HepG2 (cell line): Measurements from ENCODE around the gene TPM2. TPM values are rescaled to one million over a fixed set of nuclear protein-coding genes. Genes with fewer than 3 reads are reported as not detected.

Source experiments
- ATAC-seq: fragments of 200-7000 bp; cut with Tn5 transposase; 3 replicates; pipeline ENCODE4 v1.9.1; 2020; ENCODE audit warnings: mild to moderate bottlenecking, moderate library complexity
- BruUV-seq: library from RNA; stranded (reverse); fragments of 400-500 nt; replicated peaks from 2 replicates; lab custom pipeline; 2021; lab: Mats Ljungman, UMichigan
- CTCF ChIA-PET: fragments of 300-600 bp; formaldehyde crosslinking; extraction: SDS; loops from one replicate; lab custom pipeline; 2021; ENCODE audit warnings: low total read pairs, inconsistent platforms, low intra/inter-chr PET ratio; lab: Yijun Ruan, JAX
- POLR2A ChIA-PET: fragments of 350-600 bp; sonication (Branson Sonifier 250); formaldehyde crosslinking; loops from one replicate; lab custom pipeline; 2020; ENCODE audit warnings: antibody characterized with exemption, inconsistent platforms; lab: Yijun Ruan, JAX
- DNase-seq: peaks from one replicate; pipeline ENCODE4 v3.0.0-alpha.2; 2015; ENCODE audit warnings: low spot score
- FAIRE-seq: peaks from 3 replicates; lab custom pipeline; 2011; peaks lifted over from hg19 to GRCh38; lab: Jason Lieb, UNC
- H2AFZ ChIP-seq: one replicate; pipeline ENCODE4 v1.6.1; 2011; ENCODE audit warnings: low read length, inconsistent platforms
- H3K27ac ChIP-seq: fragments of 300-600 bp; 3 replicates; pipeline ENCODE4 v1.8.0; 2011; ENCODE audit warnings: mixed run types, mild to moderate bottlenecking, mixed read lengths, low read length, inconsistent platforms; ENCODE audit not compliant: insufficient read depth; ENCODE audit errors: extremely low read length
- H3K27me3 ChIP-seq, 2 experiments: fragments of 200-600 bp in 1 of 2; 2 replicates in 1 of 2; 3 replicates in 1 of 2; pipeline versions ENCODE4 v1.6.0 to v1.8.0; 2011; ENCODE audit warnings: low read length in 2 of 2, mild to moderate bottlenecking in 2 of 2, moderate library complexity in 2 of 2, inconsistent platforms in 1 of 2; ENCODE audit not compliant: insufficient read depth in 2 of 2, control insufficient read depth in 1 of 2
- H3K36me3 ChIP-seq, 2 experiments: fragments of 200-600 bp in 1 of 2; replicated peaks in 1 of 2; 2 replicates in 1 of 2; 3 replicates in 1 of 2; pipeline versions ENCODE4 v1.5.1 to v1.8.0; 2011; ENCODE audit warnings: low read length in 2 of 2, inconsistent platforms in 1 of 2; ENCODE audit not compliant: insufficient read depth in 2 of 2, control insufficient read depth in 1 of 2
- H3K4me1 ChIP-seq: 2 replicates; pipeline ENCODE4 v1.5.1; 2012; ENCODE audit warnings: low read length, inconsistent platforms; ENCODE audit not compliant: insufficient read depth
- H3K4me2 ChIP-seq: 2 replicates; pipeline ENCODE4 v1.6.0; 2011; ENCODE audit warnings: low read depth, low read length, inconsistent platforms
- H3K4me3 ChIP-seq, 3 experiments: fragments of 200-600 bp in 1 of 3; sonication (generic), shearing (Covaris generic) in 1 of 3; replicated peaks in 1 of 3; 2 replicates each; pipeline ENCODE4 v1.5.1; 2011 to 2016; ENCODE audit warnings: low read length in 3 of 3, inconsistent platforms in 2 of 3, low read depth in 2 of 3, mild to moderate bottlenecking in 2 of 3, control low read depth in 1 of 3, mixed read lengths in 1 of 3; ENCODE audit not compliant: insufficient read depth in 1 of 3
- H3K79me2 ChIP-seq: one replicate; pipeline ENCODE4 v1.6.1; 2011; ENCODE audit warnings: low read length, inconsistent platforms; ENCODE audit not compliant: insufficient read depth
- H3K9ac ChIP-seq: 2 replicates; pipeline ENCODE4 v1.6.0; 2011; ENCODE audit warnings: mild to moderate bottlenecking, low read depth, low read length, inconsistent platforms; ENCODE audit not compliant: insufficient read depth
- H3K9me3 ChIP-seq: 2 replicates; pipeline ENCODE4 v1.5.1; 2012; ENCODE audit warnings: mild to moderate bottlenecking, low read length
- H4K20me1 ChIP-seq: 2 replicates; pipeline ENCODE4 v1.6.0; 2011; ENCODE audit warnings: inconsistent platforms, mild to moderate bottlenecking, low read length, moderate library complexity; ENCODE audit not compliant: insufficient read depth
- ARID4A ChIP-seq: sonication (generic); formaldehyde crosslinking; IDR thresholded peaks from 2 replicates; pipeline ENCODE4 v1.5.0; 2020; ENCODE audit warnings: mild to moderate bottlenecking, missing genetic modification reagents, borderline replicate concordance
- XRCC5 ChIP-seq: fragments of 200-400 bp; formaldehyde crosslinking; optimal IDR thresholded peaks from 2 replicates; pipeline ENCODE3; 2017; ENCODE audit warnings: mild to moderate bottlenecking, low read length
- ZNF12 ChIP-seq: sonication (generic); formaldehyde crosslinking; IDR thresholded peaks from 2 replicates; pipeline ENCODE4 v1.5.0; 2020; ENCODE audit warnings: missing genetic modification reagents
- ZNF333 ChIP-seq: sonication (generic); formaldehyde crosslinking; IDR thresholded peaks from 2 replicates; pipeline ENCODE4 v1.4.0; 2020; ENCODE audit warnings: mild to moderate bottlenecking, missing genetic modification reagents, borderline replicate concordance
- ZNF44 ChIP-seq: sonication (generic); formaldehyde crosslinking; IDR thresholded peaks from 2 replicates; pipeline ENCODE4 v1.5.1; 2020; ENCODE audit warnings: mild to moderate bottlenecking, missing genetic modification reagents
- WGBS: methylation state at CpG from one replicate; pipeline ENCODE4 v1.1.6; 2017; ENCODE audit warnings: low lambda C conversion rate; 5-methylcytosine and 5-hydroxymethylcytosine counted together
- in situ Hi-C: cut with HindIII; loops from 2 replicates; pipeline ENCODE4 v1.10.0; 2017; ENCODE audit warnings: low pct_unique_long_range_greater_than_20kb; ENCODE audit not compliant: extremely low pct_ligation_motif_present
- intact Hi-C: fragments of 100-400 bp; cut with micrococcal nuclease; formaldehyde crosslinking; loops from one replicate; pipeline ENCODE4 v1.10.0; 2022; ENCODE audit not compliant: unreplicated experiment
- polyA plus RNA-seq, 8 experiments: library from polyadenylated mRNA; depleted of rRNA in 3 of 8; stranded (reverse) in 7 of 8; unstranded in 1 of 8; fragments of >200 nt; fragmentation: Illumina TruSeq in 4 of 8; extraction: Trizol in 4 of 8; gene quantifications; 2 replicates each; pipeline versions ENCODE4 v1.2.1 to v1.2.3, GENCODE V29; 2011 to 2016; ENCODE audit warnings: low read depth in 4 of 8, missing spikeins in 1 of 8, mixed read lengths in 1 of 8; ENCODE audit not compliant: insufficient read depth in 1 of 8
- total RNA-seq, 5 experiments: library from RNA; depleted of rRNA; stranded (reverse); fragments of >200 nt; fragmentation: Illumina TruSeq; extraction: Trizol; gene quantifications; 2 replicates each; pipeline ENCODE4 v1.2.3, GENCODE V29; 2016; ENCODE audit warnings: low read depth in 1 of 5
- TF ChIP-seq, protein P1 (sequence below): sonication (generic); formaldehyde crosslinking; IDR thresholded peaks from 2 replicates; pipeline ENCODE4 v1.4.0; 2020; ENCODE audit warnings: low read depth, missing genetic modification reagents
- TF ChIP-seq, protein P2 (sequence below): sonication (generic); formaldehyde crosslinking; IDR thresholded peaks from 2 replicates; pipeline ENCODE4 v1.4.0; 2020; ENCODE audit warnings: missing genetic modification reagents
- TF ChIP-seq, protein P3 (sequence below): sonication (generic); formaldehyde crosslinking; IDR thresholded peaks from 2 replicates; pipeline ENCODE4 v1.5.0; 2020; ENCODE audit warnings: mild to moderate bottlenecking, missing genetic modification reagents, moderate library complexity

Gene TPM2
- total and polyA plus RNA-seq, 2 of the 13 experiments (the other 11 are each of a cell fraction or from before 2014, with no cell fraction given), result 3.1 to 10.7 TPM

DNA sequence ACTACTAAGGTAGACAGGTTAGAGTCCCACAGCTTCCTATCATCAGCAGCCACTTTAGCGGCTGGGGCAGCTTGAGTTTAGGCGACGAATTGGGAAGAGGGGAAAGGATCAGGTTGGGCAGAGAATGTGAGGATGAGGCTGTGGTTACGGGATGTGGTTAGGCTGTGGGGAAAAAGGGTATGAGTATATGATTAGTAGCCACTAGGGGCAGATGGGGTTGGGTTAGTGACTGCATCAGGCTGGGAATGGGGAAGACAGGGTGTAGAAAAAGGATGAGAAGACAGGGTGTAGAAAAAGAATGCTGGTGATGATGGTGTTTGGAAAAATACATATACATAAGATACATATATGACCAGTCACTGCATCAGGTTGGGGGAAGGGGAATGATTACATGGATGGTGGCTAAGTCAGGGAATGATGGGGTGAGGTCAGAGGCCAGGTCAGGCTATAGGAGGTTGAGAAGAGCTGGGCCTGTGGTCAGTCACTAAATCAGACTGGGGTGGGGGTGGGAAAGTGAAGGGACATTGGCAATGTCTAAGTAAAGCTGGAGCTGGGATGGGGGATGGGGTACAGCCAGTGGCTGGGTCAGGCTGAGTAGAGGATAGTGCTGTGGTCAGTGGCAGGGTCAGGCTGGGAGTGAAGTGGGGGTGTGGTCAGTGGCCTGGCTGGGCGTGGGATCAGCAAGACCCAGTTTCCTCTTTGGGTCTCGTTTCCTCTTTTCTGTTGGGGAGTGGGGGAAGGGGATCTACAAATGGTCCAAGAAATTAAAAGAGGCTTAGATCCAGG lies 40.2 kb upstream of the TPM2 start:
- H3K9me3 ChIP-seq, result no peaks in the 10 kb centered on the region
- H3K27ac ChIP-seq, result no peak overlapping the region
- POLR2A ChIA-PET, result interaction anchor here (1.0 to 4.1 kb wide), 5 partner anchors 17 to 72 kb away, joined by 3 to 102 read pairs (median 24); partner anchors contain the start of genes ARHGEF39, CCDC107, GBA2 and RGP1
- no peak for FAIRE-seq
- H4K20me1 ChIP-seq, result peaks cover 30% of the 10 kb centered on the region
- ATAC-seq, result no peak
- 55% methylated on average over 6 of the region's 6 CpGs for WGBS
- DNase-seq, result peak; percentile 41
- no peak overlapping the region; the same call in 1 of the 2 replicates for H3K9ac ChIP-seq
- H2AFZ ChIP-seq, result no peak overlapping the region
- intact Hi-C loops, result loop anchor here (5.0 to 10.0 kb wide), 2 partner anchors 97 to 235 kb away; partner anchors contain the start of genes FAM221B, RUSC2 and TMEM8B
- peaks cover 64% of the 10 kb centered on the region for H3K79me2 ChIP-seq
- H3K4me1 ChIP-seq, result peaks cover 64% of the 10 kb centered on the region
- H3K27me3 ChIP-seq, result no peaks in the 10 kb centered on the region; a peak in 1 of 5 replicates
- peak overlapping the region; percentile 11 to 98 (median 59); a peak in 5 of 6 replicates for H3K4me3 ChIP-seq
- no TSS peak for BruUV-seq
- in situ Hi-C loops, result loop anchor here (5.0 kb wide), 1 partner anchor 63 kb away; the partner anchor contains the start of gene ARHGEF39
- CTCF ChIA-PET, result no interaction called here
- peaks cover 0 to 23% of the 10 kb centered on the region in 2 experiments; a peak in 4 of 5 replicates for H3K36me3 ChIP-seq
- H3K4me2 ChIP-seq, result peak overlapping the region; percentile 98
- TF ChIP-seq ZNF333 (CRISPR knock-in tag) (no peak), ZNF44 (CRISPR knock-in tag) (no peak), XRCC5 (peak; percentile 41), ARID4A (CRISPR knock-in tag) (peak; percentile 35; the same call in 1 of the 2 replicates), ZNF12 (CRISPR knock-in tag) (peak; percentile 88; the same call in 1 of the 2 replicates)
- TF ChIP-seq, protein P1, sequence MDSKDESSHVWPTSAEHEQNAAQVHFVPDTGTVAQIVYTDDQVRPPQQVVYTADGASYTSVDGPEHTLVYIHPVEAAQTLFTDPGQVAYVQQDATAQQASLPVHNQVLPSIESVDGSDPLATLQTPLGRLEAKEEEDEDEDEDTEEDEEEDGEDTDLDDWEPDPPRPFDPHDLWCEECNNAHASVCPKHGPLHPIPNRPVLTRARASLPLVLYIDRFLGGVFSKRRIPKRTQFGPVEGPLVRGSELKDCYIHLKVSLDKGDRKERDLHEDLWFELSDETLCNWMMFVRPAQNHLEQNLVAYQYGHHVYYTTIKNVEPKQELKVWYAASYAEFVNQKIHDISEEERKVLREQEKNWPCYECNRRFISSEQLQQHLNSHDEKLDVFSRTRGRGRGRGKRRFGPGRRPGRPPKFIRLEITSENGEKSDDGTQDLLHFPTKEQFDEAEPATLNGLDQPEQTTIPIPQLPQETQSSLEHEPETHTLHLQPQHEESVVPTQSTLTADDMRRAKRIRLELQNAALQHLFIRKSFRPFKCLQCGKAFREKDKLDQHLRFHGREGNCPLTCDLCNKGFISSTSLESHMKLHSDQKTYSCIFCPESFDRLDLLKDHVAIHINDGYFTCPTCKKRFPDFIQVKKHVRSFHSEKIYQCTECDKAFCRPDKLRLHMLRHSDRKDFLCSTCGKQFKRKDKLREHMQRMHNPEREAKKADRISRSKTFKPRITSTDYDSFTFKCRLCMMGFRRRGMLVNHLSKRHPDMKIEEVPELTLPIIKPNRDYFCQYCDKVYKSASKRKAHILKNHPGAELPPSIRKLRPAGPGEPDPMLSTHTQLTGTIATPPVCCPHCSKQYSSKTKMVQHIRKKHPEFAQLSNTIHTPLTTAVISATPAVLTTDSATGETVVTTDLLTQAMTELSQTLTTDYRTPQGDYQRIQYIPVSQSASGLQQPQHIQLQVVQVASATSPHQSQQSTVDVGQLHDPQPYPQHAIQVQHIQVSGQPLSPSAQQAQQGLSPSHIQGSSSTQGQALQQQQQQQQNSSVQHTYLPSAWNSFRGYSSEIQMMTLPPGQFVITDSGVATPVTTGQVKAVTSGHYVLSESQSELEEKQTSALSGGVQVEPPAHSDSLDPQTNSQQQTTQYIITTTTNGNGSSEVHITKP, result no peak
- TF ChIP-seq, protein P2, sequence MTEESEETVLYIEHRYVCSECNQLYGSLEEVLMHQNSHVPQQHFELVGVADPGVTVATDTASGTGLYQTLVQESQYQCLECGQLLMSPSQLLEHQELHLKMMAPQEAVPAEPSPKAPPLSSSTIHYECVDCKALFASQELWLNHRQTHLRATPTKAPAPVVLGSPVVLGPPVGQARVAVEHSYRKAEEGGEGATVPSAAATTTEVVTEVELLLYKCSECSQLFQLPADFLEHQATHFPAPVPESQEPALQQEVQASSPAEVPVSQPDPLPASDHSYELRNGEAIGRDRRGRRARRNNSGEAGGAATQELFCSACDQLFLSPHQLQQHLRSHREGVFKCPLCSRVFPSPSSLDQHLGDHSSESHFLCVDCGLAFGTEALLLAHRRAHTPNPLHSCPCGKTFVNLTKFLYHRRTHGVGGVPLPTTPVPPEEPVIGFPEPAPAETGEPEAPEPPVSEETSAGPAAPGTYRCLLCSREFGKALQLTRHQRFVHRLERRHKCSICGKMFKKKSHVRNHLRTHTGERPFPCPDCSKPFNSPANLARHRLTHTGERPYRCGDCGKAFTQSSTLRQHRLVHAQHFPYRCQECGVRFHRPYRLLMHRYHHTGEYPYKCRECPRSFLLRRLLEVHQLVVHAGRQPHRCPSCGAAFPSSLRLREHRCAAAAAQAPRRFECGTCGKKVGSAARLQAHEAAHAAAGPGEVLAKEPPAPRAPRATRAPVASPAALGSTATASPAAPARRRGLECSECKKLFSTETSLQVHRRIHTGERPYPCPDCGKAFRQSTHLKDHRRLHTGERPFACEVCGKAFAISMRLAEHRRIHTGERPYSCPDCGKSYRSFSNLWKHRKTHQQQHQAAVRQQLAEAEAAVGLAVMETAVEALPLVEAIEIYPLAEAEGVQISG (CRISPR knock-in tag), result 0 out of 2 replicates have a peak, but pooled peaks have one; percentile 8
- TF ChIP-seq, protein P3, sequence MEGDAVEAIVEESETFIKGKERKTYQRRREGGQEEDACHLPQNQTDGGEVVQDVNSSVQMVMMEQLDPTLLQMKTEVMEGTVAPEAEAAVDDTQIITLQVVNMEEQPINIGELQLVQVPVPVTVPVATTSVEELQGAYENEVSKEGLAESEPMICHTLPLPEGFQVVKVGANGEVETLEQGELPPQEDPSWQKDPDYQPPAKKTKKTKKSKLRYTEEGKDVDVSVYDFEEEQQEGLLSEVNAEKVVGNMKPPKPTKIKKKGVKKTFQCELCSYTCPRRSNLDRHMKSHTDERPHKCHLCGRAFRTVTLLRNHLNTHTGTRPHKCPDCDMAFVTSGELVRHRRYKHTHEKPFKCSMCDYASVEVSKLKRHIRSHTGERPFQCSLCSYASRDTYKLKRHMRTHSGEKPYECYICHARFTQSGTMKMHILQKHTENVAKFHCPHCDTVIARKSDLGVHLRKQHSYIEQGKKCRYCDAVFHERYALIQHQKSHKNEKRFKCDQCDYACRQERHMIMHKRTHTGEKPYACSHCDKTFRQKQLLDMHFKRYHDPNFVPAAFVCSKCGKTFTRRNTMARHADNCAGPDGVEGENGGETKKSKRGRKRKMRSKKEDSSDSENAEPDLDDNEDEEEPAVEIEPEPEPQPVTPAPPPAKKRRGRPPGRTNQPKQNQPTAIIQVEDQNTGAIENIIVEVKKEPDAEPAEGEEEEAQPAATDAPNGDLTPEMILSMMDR, result peak; percentile 51
